H54 (cell line): ENCODE data around the gene ISL1.

Experiments used
- DNase-seq: peaks from one replicate; pipeline ENCODE4 v3.0.0; 2011; ENCODE audit warnings: low spot score, mixed read lengths; ENCODE audit not compliant: insufficient read length
- FAIRE-seq: peaks from 3 replicates; lab custom pipeline; 2011; peaks lifted over from hg19 to GRCh38; lab: Jason Lieb, UNC
- POLR2A ChIP-seq: IDR thresholded peaks from 2 replicates; pipeline ENCODE4 v1.6.1; 2011; ENCODE audit warnings: low read depth, mild to moderate bottlenecking, low read length

Gene ISL1

GRCh38 chr5:51383131-51384121 lies at the start of gene ISL1:
Gene ISL1, plus strand, starts transcription at chr5:51383448. Its CDS starts 224 bp downstream, at chr5:51383672.
- TF ChIP-seq POLR2A: no peak
- DNase-seq: no peak

GRCh38 chr5:51336878-51337277 lies 46.4 kb upstream of the ISL1 start:
- no peak for TF ChIP-seq POLR2A
- FAIRE-seq (no peak), DNase-seq (no peak)

More at GRCh38 chr5:51383131-51384121, at the start of gene ISL1:
- no peak for FAIRE-seq

GRCh38 chr5:51345106-51345505 lies 38.1 kb upstream of the ISL1 start:
- no peak for FAIRE-seq
- TF ChIP-seq POLR2A: no peak
- no peak for DNase-seq

DNA sequence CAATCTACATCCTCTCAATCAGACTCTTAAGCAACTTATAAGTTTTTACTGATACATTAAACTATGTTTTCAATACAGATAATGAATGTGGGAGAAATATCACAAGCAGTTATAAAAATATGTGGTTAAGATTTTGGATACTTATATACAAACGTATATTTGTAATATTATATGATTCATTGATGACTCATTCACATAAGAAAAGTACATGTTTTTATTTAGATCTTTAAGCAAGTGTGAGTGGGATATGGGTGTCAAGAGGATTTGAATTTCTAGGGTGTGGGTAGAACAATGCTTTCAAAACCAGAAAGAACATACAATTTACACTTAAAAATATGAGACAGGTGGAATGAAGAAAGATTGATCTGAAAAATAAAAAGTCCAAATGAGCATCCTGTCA lies 36.1 kb upstream of the ISL1 start:
- DNase-seq (no peak), FAIRE-seq (no peak)
- TF ChIP-seq POLR2A: no peak

GRCh38 chr5:51347704-51348103 lies 35.5 kb upstream of the ISL1 start:
- TF ChIP-seq POLR2A: no peak
- FAIRE-seq: no peak
- DNase-seq: no peak

DNA sequence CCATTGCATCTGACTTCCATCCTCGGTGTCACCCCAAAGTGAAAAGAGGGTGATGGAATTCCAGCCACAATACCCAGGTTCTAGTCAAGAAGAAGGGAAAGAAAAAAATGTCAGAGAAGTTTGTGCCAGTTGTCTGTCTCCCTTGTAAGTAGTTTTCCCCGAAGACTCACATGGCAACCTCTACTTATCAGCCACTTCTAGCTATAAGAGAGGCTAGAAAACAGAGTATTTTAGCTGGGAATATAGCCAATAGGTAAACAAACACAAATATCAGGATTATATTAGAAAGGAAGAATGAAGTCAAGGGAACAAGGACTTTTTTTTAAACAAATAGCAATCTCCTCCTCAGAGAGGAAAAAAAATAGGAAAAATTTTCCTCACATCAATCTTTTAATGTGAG lies 12.2 kb upstream of the ISL1 start:
- no peak for TF ChIP-seq POLR2A
- DNase-seq (no peak), FAIRE-seq (no peak)

DNA sequence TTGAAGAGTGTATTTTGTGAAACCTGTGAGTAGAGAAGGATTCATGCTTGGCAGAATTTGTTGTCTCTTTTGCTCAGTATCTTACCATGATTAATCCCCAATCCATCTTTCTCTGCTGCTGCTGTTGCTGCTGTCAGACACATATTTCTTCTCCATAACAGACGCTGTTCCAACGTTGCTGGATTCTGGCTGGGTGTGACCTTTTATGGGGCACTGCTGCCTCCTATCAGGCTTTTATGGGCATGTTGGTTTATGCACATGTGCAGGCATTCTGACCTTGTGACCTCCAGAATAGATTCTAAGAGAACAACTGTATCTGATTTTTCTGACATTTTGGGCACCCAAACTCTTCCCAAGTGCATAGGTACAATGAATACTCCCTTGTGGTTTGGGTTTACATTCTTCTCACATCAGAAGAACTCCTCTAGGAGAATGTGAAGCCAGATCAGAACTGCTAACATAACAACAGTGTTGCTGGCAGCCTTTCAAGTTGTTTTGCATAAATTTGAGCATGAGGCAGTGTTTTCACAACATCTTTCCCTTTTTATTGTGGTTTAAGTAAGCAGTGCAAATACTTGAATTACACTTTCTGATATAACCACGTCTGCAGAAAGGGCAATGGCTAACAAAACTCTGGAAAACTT lies 9.2 kb upstream of the ISL1 start:
- FAIRE-seq (no peak), DNase-seq (no peak)
- no peak for TF ChIP-seq POLR2A

GRCh38 chr5:51375084-51375483 lies 8.2 kb upstream of the ISL1 start:
- TF ChIP-seq POLR2A: no peak
- FAIRE-seq: no peak
- DNase-seq: no peak

DNA sequence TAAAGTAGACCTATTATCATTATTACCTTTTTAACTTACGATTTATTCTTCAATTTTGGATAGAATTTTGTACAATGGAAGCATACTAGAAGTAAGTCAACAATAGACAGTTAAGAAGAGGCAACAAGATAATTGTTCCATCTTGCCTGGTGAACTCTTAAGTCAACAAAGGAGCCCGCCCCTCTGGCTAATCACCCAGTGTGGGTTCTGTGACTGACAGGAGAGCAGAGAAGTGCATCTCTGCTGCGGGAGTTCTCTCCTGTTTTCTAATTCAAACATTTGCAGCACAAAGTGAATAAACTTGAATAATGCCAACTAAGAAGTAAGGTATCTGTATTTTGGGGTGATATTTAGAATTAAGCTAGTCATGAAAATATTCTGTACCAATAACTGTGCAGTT lies 6.7 kb upstream of the ISL1 start:
- no peak for TF ChIP-seq POLR2A
- FAIRE-seq (no peak), DNase-seq (no peak)

GRCh38 chr5:51377151-51378060 lies 5.8 kb upstream of the ISL1 start:
- DNase-seq (no peak), FAIRE-seq (no peak)
- no peak for TF ChIP-seq POLR2A

DNA sequence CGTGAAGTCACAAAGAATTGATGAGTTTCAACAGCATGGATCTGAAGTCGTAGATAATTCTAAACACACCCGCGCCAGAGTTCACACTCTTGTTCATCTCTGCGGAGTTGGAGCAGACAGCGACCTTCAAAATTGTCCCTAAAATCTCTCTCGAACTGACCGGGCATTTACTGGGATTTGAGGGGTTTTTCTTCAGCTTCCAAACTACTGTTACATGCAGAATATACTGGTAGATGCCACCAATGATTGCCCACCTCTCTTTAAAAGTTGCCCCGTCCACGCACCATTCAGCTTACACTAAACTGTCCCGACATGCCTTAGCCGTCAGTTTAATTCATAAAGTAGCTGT lies 5.2 kb upstream of the ISL1 start:
- TF ChIP-seq POLR2A: no peak
- DNase-seq (no peak), FAIRE-seq (no peak)

- no peak for DNase-seq
- FAIRE-seq: no peak
- no peak for TF ChIP-seq POLR2A
Measured at GRCh38 chr5:51378448-51379330, 4.6 kb upstream of the ISL1 start.

DNA sequence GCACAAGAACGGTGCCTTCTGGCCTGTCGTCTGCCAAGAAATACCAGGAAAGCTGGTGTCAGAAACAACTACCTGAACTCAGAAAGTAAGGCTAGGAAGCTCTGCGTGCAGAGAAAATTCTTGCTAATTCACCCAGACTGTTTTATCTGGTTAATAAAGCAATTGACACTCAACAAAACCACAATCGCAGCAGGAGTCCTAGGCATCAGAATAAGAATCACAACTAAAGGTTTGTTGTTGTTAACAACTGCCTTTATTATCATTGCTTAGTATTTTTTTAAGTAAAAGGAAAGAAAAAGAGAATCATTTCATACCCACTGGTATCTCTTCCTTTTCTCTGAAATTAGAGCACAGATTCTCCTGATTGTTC lies 3.9 kb upstream of the ISL1 start:
- FAIRE-seq: no peak
- no peak for DNase-seq
- TF ChIP-seq POLR2A: no peak
